A549 (cell line): ENCODE results near the gene BBIP1. TPM values are rescaled to one million over a fixed set of nuclear protein-coding genes. Genes with fewer than 3 reads are reported as not detected.

Experiments used
- ATAC-seq, 2 experiments: fragments of 200-7000 bp in 1 of 2; fragments of >200 bp in 1 of 2; cut with Nextera tagmentation in 1 of 2; cut with Tn5 transposase in 1 of 2; 3 replicates each; pipeline versions ENCODE4 v1.8.0 to v1.9.1; 2018 to 2020; ENCODE audit warnings: mild to moderate bottlenecking in 1 of 2, moderate library complexity in 1 of 2
- CTCF ChIA-PET: fragments of 300-600 bp; sonication (Branson Sonifier 250); formaldehyde crosslinking; extraction: SDS; loops from one replicate; lab custom pipeline; 2021; ENCODE audit warnings: antibody characterized with exemption, inconsistent platforms; lab: Yijun Ruan, JAX
- POLR2A ChIA-PET: fragments of 350-600 bp; formaldehyde crosslinking; extraction: SDS; loops from one replicate; lab custom pipeline; 2021; ENCODE audit warnings: antibody characterized with exemption, inconsistent platforms; lab: Yijun Ruan, JAX
- DNase-seq, 2 experiments: peaks; one replicate each; pipeline versions ENCODE4 v3.0.0 to v3.0.0-alpha.2; 2011 to 2016; ENCODE audit warnings: low read depth in 1 of 2, low spot score in 1 of 2
- FAIRE-seq: peaks from 2 replicates; lab custom pipeline; 2011; peaks lifted over from hg19 to GRCh38; lab: Jason Lieb, UNC
- H3K27ac ChIP-seq, 2 experiments: fragments of >200 bp; sonication (Bioruptor Twin); formaldehyde crosslinking; 3 replicates each; pipeline ENCODE4 v1.5.1; 2016 to 2017
- H3K4me1 ChIP-seq: fragments of >200 bp; sonication (Bioruptor Twin); formaldehyde crosslinking; 3 replicates; pipeline ENCODE4 v1.6.1; 2016
- H3K4me2 ChIP-seq: fragments of >200 bp; sonication (Bioruptor Twin); formaldehyde crosslinking; 3 replicates; pipeline ENCODE4 v1.6.1; 2016
- H3K4me3 ChIP-seq: fragments of >200 bp; sonication (Bioruptor Twin); formaldehyde crosslinking; 3 replicates; pipeline ENCODE4 v1.5.1; 2016
- H3K9me3 ChIP-seq: fragments of >200 bp; sonication (Bioruptor Twin); formaldehyde crosslinking; 3 replicates; pipeline ENCODE4 v1.6.1; 2016
- CEBPB ChIP-seq, 2 experiments: fragments of >200 bp in 1 of 2; sonication (Bioruptor Twin) in 1 of 2; formaldehyde crosslinking in 1 of 2; IDR thresholded peaks; 2 replicates each; pipeline ENCODE4 v1.6.1; 2012 to 2016
- CHD4 ChIP-seq: fragments of 200-600 bp; sonication (generic); IDR thresholded peaks from 2 replicates; pipeline ENCODE4 v1.6.1; 2016; ENCODE audit warnings: antibody characterized with exemption, mild to moderate bottlenecking, borderline replicate concordance
- ELK1 ChIP-seq: fragments of 150-350 bp; IDR thresholded peaks from 2 replicates; pipeline ENCODE4 v1.6.1; 2014; ENCODE audit warnings: low read depth, mild to moderate bottlenecking, low read length
- EP300 ChIP-seq, 2 experiments: fragments of >200 bp; sonication (Bioruptor Twin); formaldehyde crosslinking; IDR thresholded peaks; 2 replicates in 1 of 2; 3 replicates in 1 of 2; pipeline ENCODE4 v1.6.1; 2016 to 2017
- ESRRA ChIP-seq: fragments of 150-350 bp; IDR thresholded peaks from 2 replicates; pipeline ENCODE4 v1.6.1; 2014; ENCODE audit warnings: mild to moderate bottlenecking, low read length, borderline replicate concordance
- FOSB ChIP-seq: fragments of 250-450 bp; sonication (Bioruptor Pico); IDR thresholded peaks from 2 replicates; pipeline ENCODE4 v1.5.0; 2020; ENCODE audit warnings: mild to moderate bottlenecking, moderate library complexity
- HDAC2 ChIP-seq: fragments of 200-600 bp; sonication (generic); IDR thresholded peaks from 2 replicates; pipeline ENCODE4 v1.6.1; 2016
- HEYL ChIP-seq: fragments of 250-450 bp; sonication (Bioruptor Pico); IDR thresholded peaks from 2 replicates; pipeline ENCODE4 v1.8.0; 2021; ENCODE audit warnings: mild to moderate bottlenecking, moderate library complexity
- HOXA7 ChIP-seq: fragments of 250-450 bp; sonication (Bioruptor Pico); IDR thresholded peaks from 2 replicates; pipeline ENCODE4 v1.5.0; 2020; ENCODE audit warnings: mild to moderate bottlenecking, moderate library complexity
- HOXB13 ChIP-seq: fragments of 250-450 bp; sonication (Bioruptor Pico); IDR thresholded peaks from 2 replicates; pipeline ENCODE4 v1.5.0; 2020; ENCODE audit warnings: low read depth, mild to moderate bottlenecking, moderate library complexity
- JUNB ChIP-seq: fragments of >200 bp; sonication (Bioruptor Twin); formaldehyde crosslinking; IDR thresholded peaks from 2 replicates; pipeline ENCODE4 v1.6.1; 2016
- KDM5A ChIP-seq: fragments of 200-600 bp; sonication (generic); IDR thresholded peaks from 2 replicates; pipeline ENCODE4 v1.6.1; 2016; ENCODE audit warnings: antibody characterized with exemption, mild to moderate bottlenecking
- MAZ ChIP-seq: fragments of 150-350 bp; IDR thresholded peaks from 2 replicates; pipeline ENCODE4 v1.6.1; 2014; ENCODE audit warnings: antibody characterized with exemption, low read depth, low read length, borderline replicate concordance
- NPAS2 ChIP-seq: fragments of 250-450 bp; sonication (Bioruptor Pico); IDR thresholded peaks from 2 replicates; pipeline ENCODE4 v1.8.0; 2022; ENCODE audit warnings: mild to moderate bottlenecking, moderate library complexity, borderline replicate concordance
- POLR2A ChIP-seq: IDR thresholded peaks from 2 replicates; pipeline ENCODE4 v1.6.1; 2012; ENCODE audit warnings: mild to moderate bottlenecking, low read length
- RAD21 ChIP-seq, 2 experiments: fragments of >200 bp in 1 of 2; sonication (Bioruptor Twin) in 1 of 2; formaldehyde crosslinking in 1 of 2; IDR thresholded peaks in 1 of 2; conservative IDR thresholded peaks in 1 of 2; 2 replicates in 1 of 2; 3 replicates in 1 of 2; pipeline ENCODE4 v1.6.1; 2012 to 2018; ENCODE audit warnings: inconsistent platforms in 1 of 2
- RARB ChIP-seq: fragments of 250-450 bp; sonication (Bioruptor Pico); IDR thresholded peaks from 2 replicates; pipeline ENCODE4 v1.8.0; 2021; ENCODE audit warnings: mild to moderate bottlenecking, moderate library complexity
- RCOR1 ChIP-seq: fragments of 150-350 bp; IDR thresholded peaks from 2 replicates; pipeline ENCODE4 v1.6.1; 2014; ENCODE audit warnings: antibody characterized with exemption, low read length, low read depth
- RNF2 ChIP-seq: fragments of 200-600 bp; sonication (generic); IDR thresholded peaks from 2 replicates; pipeline ENCODE4 v1.6.1; 2016; ENCODE audit warnings: low read depth, mild to moderate bottlenecking, antibody characterized with exemption, moderate library complexity, borderline replicate concordance
- SMC3 ChIP-seq: fragments of >200 bp; sonication (Bioruptor Twin); formaldehyde crosslinking; IDR thresholded peaks from 3 replicates; pipeline ENCODE4 v1.6.1; 2018; ENCODE audit warnings: inconsistent platforms
- SREBF2 ChIP-seq: fragments of 450-650 bp; IDR thresholded peaks from 2 replicates; pipeline ENCODE4 v1.6.1; 2014; ENCODE audit warnings: mild to moderate bottlenecking, moderate library complexity
- TFCP2L1 ChIP-seq: fragments of 250-450 bp; sonication (Bioruptor Pico); IDR thresholded peaks from 2 replicates; pipeline ENCODE4 v1.5.0; 2021; ENCODE audit warnings: mild to moderate bottlenecking
- USF2 ChIP-seq: fragments of 450-650 bp; IDR thresholded peaks from 2 replicates; pipeline ENCODE4 v1.6.1; 2014; ENCODE audit warnings: antibody characterized with exemption
- ZFP36 ChIP-seq: fragments of 450-650 bp; IDR thresholded peaks from 2 replicates; pipeline ENCODE4 v1.6.1; 2014; ENCODE audit warnings: borderline replicate concordance; ENCODE audit not compliant: partially characterized antibody
- ZNF302 ChIP-seq: fragments of 250-450 bp; sonication (Bioruptor Pico); IDR thresholded peaks from 2 replicates; pipeline ENCODE4 v1.9.0; 2021; ENCODE audit warnings: inconsistent platforms, mild to moderate bottlenecking, moderate library complexity
- ZSCAN20 ChIP-seq: fragments of 250-450 bp; sonication (Bioruptor Pico); IDR thresholded peaks from 2 replicates; pipeline ENCODE4 v1.8.0; 2022; ENCODE audit warnings: mild to moderate bottlenecking, moderate library complexity
- WGBS: methylation state at CpG from one replicate; pipeline ENCODE4 v1.1.6; 2017; ENCODE audit errors: missing lambda C conversion rate; 5-methylcytosine and 5-hydroxymethylcytosine counted together
- polyA plus RNA-seq, 4 experiments: library from polyadenylated mRNA; depleted of rRNA in 3 of 4; stranded (reverse); fragments of >200 nt; fragmentation: RNase III in 1 of 4; extraction: RNeasy Plus Mini Kit Qiagen cat#74134 plus additional on column Dnase treatment in 1 of 4; gene quantifications; 2 replicates in 3 of 4; 3 replicates in 1 of 4; pipeline ENCODE4 v1.2.3, GENCODE V29; 2011 to 2017

The BBIP1 gene
- polyA plus RNA-seq, 2 of the 4 experiments (the other 2 are of a cell fraction) = 57.2 to 83.4 TPM

DNA sequence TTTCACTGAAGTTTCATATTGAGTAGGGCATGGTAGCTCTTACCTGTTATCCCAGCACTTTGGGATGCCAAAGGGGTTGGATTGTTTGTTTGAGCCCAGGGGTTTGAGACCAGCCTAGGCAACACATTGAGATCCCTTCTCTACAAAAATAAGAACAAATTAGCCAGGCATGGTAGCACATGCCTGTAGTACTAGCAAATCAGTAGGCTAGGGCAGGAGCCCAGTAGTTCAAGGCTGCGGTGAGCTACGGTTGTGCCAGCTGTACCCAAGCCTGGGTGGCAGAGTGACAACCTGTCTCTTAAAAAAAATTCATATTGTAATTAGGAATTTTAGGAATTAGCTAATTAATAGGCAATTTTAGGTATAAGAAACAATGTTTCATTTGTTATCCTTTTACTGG is 18.0 kb downstream of the BBIP1 start:
- no peak for ATAC-seq
- Histone ChIP-seq H3K4me3 (no peak overlapping the region), H3K9me3 (no peaks in the 10 kb centered on the region), H3K4me1 (peaks cover 25% of the 10 kb centered on the region), H3K4me2 (no peak overlapping the region), H3K27ac (no peak overlapping the region; a peak in 1 of 6 replicates)
- TF ChIP-seq MAZ (no peak), ZNF302 (CRISPR knock-in tag) (no peak), POLR2A (no peak), RAD21 (conservative IDR thresholded peaks at IDR 0.05 in 1 of 2, IDR thresholded peaks at IDR 0.05 in 1 of 2) (no peak), EP300 (IDR thresholded peaks at IDR 0.05) (no peak), CHD4 (no peak), ESRRA (no peak), HOXB13 (CRISPR knock-in tag) (no peak), JUNB (no peak), FOSB (CRISPR knock-in tag) (no peak), SREBF2 (no peak), KDM5A (no peak), HEYL (no peak)
- 89% methylated on average over 2 of the region's 2 CpGs for WGBS
- FAIRE-seq = no peak
- ChIA-PET CTCF (interaction anchor here (0.7 to 2.4 kb wide), 5 partner anchors 10 to 290 kb away, joined by 3 to 6 read pairs (median 4); no protein-coding TSS in a partner anchor), POLR2A (interaction anchor here (2.6 kb wide), 1 partner anchor 17 kb away, joined by 20 read pairs; the partner anchor contains the start of genes BBIP1 and SHOC2)
- no peak for DNase-seq

GRCh38 chr10:110898391-110898790 is 20.6 kb downstream of the BBIP1 start:
- ATAC-seq = no peak
- H3K27ac ChIP-seq = no peak overlapping the region
- no peaks in the 10 kb centered on the region for H3K9me3 ChIP-seq
- ChIA-PET POLR2A (interaction anchor here (1.2 kb wide), 1 partner anchor 21 kb away, joined by 6 read pairs; the partner anchor contains the start of genes BBIP1 and SHOC2), CTCF (interaction anchor here (1.1 to 2.6 kb wide), 4 partner anchors 19 to 152 kb away, joined by 3 to 10 read pairs (median 8); no protein-coding TSS in a partner anchor)
- H3K4me3 ChIP-seq = no peak overlapping the region
- no peak for DNase-seq
- FAIRE-seq = no peak
- no peak for TF ChIP-seq KDM5A
- no peak for TF ChIP-seq SMC3
- no peak for TF ChIP-seq JUNB
- TF ChIP-seq CEBPB (IDR thresholded peaks at IDR 0.05) = no peak
- TF ChIP-seq NPAS2 (CRISPR knock-in tag) = no peak
- no peak for TF ChIP-seq HOXA7 (CRISPR knock-in tag)
- TF ChIP-seq ZFP36 = no peak
- no peak for TF ChIP-seq ESRRA
- no peak for TF ChIP-seq USF2
- TF ChIP-seq ZSCAN20 (CRISPR knock-in tag) = no peak
- TF ChIP-seq TFCP2L1 (CRISPR knock-in tag) = no peak
- TF ChIP-seq POLR2A = no peak
- TF ChIP-seq, all 56 proteins: peak for 0
- H3K4me2 ChIP-seq = no peak overlapping the region
- peaks cover 25% of the 10 kb centered on the region for H3K4me1 ChIP-seq

GRCh38 chr10:110897184-110897583 is 21.8 kb downstream of the BBIP1 start:
- POLR2A ChIA-PET = interaction anchor here (1.2 kb wide), 1 partner anchor 22 kb away, joined by 6 read pairs; the partner anchor contains the start of genes BBIP1 and SHOC2
- FAIRE-seq (no peak), DNase-seq (no peak), ATAC-seq (no peak)
- Histone ChIP-seq H3K4me2 (no peak overlapping the region), H3K4me1 (peaks cover 13% of the 10 kb centered on the region), H3K4me3 (no peak overlapping the region), H3K27ac (no peak overlapping the region), H3K9me3 (no peaks in the 10 kb centered on the region)
- 92% methylated on average over 1 of the region's 1 CpG for WGBS
- CTCF ChIA-PET = interaction anchor here (1.1 to 2.6 kb wide), 7 partner anchors 10 to 288 kb away, joined by 3 to 10 read pairs (median 7); no protein-coding TSS in a partner anchor
- TF ChIP-seq RCOR1 (no peak), RARB (CRISPR knock-in tag) (no peak), ELK1 (no peak), SREBF2 (no peak), RNF2 (no peak), HDAC2 (no peak)
